Gastroesophageal sphincter (tissue), 4 donors: ENCODE measurements around the gene IBA57. TPM values are rescaled to one million over a fixed set of nuclear protein-coding genes. Genes with fewer than 3 reads are reported as not detected.

Experiments used
- ATAC-seq: fragments of 150-250 bp; one replicate; pipeline ENCODE4 v1.9.1; 2016; ENCODE audit warnings: mild to moderate bottlenecking, moderate library complexity
- H3K27ac ChIP-seq, 4 donors: fragments of 200-600 bp; sonication (generic) in 3 of 4; 1 replicate in 3 of 4; 2 replicates in 1 of 4; pipeline ENCODE4 v1.5.1; 2016 to 2019
- H3K27me3 ChIP-seq: fragments of 200-600 bp; sonication (generic); one replicate; pipeline ENCODE4 v1.5.1; 2019
- H3K36me3 ChIP-seq, 2 donors: fragments of 200-600 bp; sonication (generic); one replicate each; pipeline ENCODE4 v1.5.1; 2019; ENCODE audit warnings: control low read depth in 1 of 2
- H3K4me1 ChIP-seq, 3 donors: fragments of 200-600 bp; sonication (generic); 1 replicate in 2 of 3; 2 replicates in 1 of 3; pipeline ENCODE4 v1.5.1; 2016 to 2019; ENCODE audit warnings: control low read depth in 2 of 3
- H3K4me3 ChIP-seq, 2 donors: fragments of 200-600 bp; sonication (generic); one replicate each; pipeline ENCODE4 v1.5.1; 2019; ENCODE audit warnings: mild to moderate bottlenecking in 1 of 2, moderate library complexity in 1 of 2
- H3K9me3 ChIP-seq, 3 donors: fragments of 200-600 bp; sonication (generic); one replicate each; pipeline ENCODE4 v1.5.1; 2017 to 2019; ENCODE audit warnings: control low read depth in 2 of 3
- EP300 ChIP-seq: sonication (generic); formaldehyde crosslinking; IDR thresholded peaks from one replicate; pipeline ENCODE4 v1.6.1; 2017; ENCODE audit warnings: antibody characterized with exemption, mild to moderate bottlenecking
- POLR2A ChIP-seq, 2 donors: fragments of 450-650 bp; IDR thresholded peaks; one replicate each; pipeline ENCODE4 v1.6.1; 2017; ENCODE audit warnings: antibody characterized with exemption in 2 of 2, mild to moderate bottlenecking in 2 of 2, moderate library complexity in 1 of 2
- POLR2AphosphoS5 ChIP-seq: sonication (generic); formaldehyde crosslinking; IDR thresholded peaks from one replicate; pipeline ENCODE4 v1.6.1; 2017; ENCODE audit warnings: antibody characterized with exemption
- WGBS, 2 donors: methylation state at CpG; one replicate each; pipeline ENCODE4 v1.1.5; 2018; ENCODE audit warnings: low coverage in 1 of 2; 5-methylcytosine and 5-hydroxymethylcytosine counted together
- total RNA-seq, 4 donors: library from RNA; depleted of rRNA; stranded (reverse); fragments of >200 nt; gene quantifications; one replicate each; pipeline ENCODE4 v1.1.0, GENCODE V29; 2016
- TF ChIP-seq, protein P1 (sequence below), 4 experiments: fragments of 200-600 bp in 2 of 4; fragments of 450-650 bp in 2 of 4; sonication (generic) in 1 of 4; IDR thresholded peaks; one replicate each; pipeline ENCODE4 v1.5.1; 2017 to 2019; ENCODE audit warnings: antibody characterized with exemption in 4 of 4, mild to moderate bottlenecking in 2 of 4, moderate library complexity in 2 of 4

The IBA57 gene
- total RNA-seq, 4 donors from 2014 or later, result 4.2 to 11.3 (median 7.4) TPM

DNA sequence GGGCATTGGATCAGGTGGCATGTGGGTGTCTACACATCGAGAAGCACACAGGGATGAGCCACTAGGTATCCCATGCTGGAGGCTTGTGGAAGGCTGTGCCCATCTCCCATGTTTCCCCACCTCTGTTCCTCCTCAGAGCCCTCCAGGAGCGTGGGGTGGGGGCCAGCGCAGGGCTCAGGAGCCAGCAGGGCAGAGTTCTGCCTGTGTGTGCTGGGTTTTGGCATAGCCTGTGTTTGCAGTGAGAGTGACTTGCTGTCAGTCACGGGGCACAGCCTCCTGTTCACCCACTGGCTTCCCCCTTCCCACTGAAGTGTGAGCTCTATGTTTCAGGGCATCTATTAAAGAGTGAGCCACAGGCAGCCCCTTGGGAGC lies 10.4 kb downstream of the IBA57 start:
- Histone ChIP-seq H3K4me1 (peaks cover 0 to 16% (median 0%) of the 10 kb centered on the region in 3 donors), H3K27me3 (no peaks in the 10 kb centered on the region), H3K4me3 (no peak overlapping the region), H3K27ac (peak overlapping the region in 2 of 4 donors; percentile 17 to 42), H3K9me3 (no peaks in the 10 kb centered on the region), H3K36me3 (peaks cover 0 to 27% of the 10 kb centered on the region in 2 donors)
- WGBS, 2 donors, result 92% methylated on average over 2 of the region's 4 CpGs; no CpG with 5 or more reads in 1 of the 2 donors
- TF ChIP-seq, protein P1, sequence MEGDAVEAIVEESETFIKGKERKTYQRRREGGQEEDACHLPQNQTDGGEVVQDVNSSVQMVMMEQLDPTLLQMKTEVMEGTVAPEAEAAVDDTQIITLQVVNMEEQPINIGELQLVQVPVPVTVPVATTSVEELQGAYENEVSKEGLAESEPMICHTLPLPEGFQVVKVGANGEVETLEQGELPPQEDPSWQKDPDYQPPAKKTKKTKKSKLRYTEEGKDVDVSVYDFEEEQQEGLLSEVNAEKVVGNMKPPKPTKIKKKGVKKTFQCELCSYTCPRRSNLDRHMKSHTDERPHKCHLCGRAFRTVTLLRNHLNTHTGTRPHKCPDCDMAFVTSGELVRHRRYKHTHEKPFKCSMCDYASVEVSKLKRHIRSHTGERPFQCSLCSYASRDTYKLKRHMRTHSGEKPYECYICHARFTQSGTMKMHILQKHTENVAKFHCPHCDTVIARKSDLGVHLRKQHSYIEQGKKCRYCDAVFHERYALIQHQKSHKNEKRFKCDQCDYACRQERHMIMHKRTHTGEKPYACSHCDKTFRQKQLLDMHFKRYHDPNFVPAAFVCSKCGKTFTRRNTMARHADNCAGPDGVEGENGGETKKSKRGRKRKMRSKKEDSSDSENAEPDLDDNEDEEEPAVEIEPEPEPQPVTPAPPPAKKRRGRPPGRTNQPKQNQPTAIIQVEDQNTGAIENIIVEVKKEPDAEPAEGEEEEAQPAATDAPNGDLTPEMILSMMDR (IDR thresholded peaks at IDR 0.05), result no peak
- TF ChIP-seq POLR2A (IDR thresholded peaks at IDR 0.05), result no peak
- no peak for TF ChIP-seq EP300
- TF ChIP-seq POLR2AphosphoS5, result no peak
- ATAC-seq, result no peak

- WGBS, 2 donors, result 95% methylated on average over 4 of the region's 19 CpGs; no CpG with 5 or more reads in 1 of the 2 donors
- Histone ChIP-seq H3K36me3 (peaks cover 0 to 27% of the 10 kb centered on the region in 2 donors), H3K27me3 (no peaks in the 10 kb centered on the region), H3K27ac (peak overlapping the region in 2 of 4 donors; percentile 17 to 42), H3K4me3 (no peak overlapping the region), H3K4me1 (peaks cover 0 to 16% (median 0%) of the 10 kb centered on the region in 3 donors), H3K9me3 (no peaks in the 10 kb centered on the region)
- TF ChIP-seq, protein P1 (IDR thresholded peaks at IDR 0.05), result no peak
- TF ChIP-seq EP300 (no peak), POLR2AphosphoS5 (no peak), POLR2A (IDR thresholded peaks at IDR 0.05) (no peak)
- peak; percentile 11 for ATAC-seq
Observed at GRCh38 chr1:228176461-228177182, 11.0 kb downstream of the IBA57 start.

DNA sequence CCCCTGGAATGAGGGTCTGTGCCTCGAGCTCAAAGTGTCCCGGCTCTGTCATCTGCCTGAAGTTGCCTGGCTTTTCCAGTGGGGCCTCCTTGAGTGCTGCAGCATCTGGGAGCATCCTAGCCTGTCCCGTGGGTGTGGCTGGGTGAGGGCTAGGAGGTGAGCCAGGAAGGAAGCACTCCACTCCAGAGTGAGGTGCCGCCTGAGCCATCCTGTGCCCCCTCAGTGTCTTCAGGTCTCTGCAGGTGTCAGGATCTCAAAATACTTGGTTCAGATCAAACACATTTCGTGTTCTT lies 11.5 kb downstream of the IBA57 start:
- Histone ChIP-seq H3K4me1 (peaks cover 0 to 16% (median 0%) of the 10 kb centered on the region in 3 donors), H3K27me3 (no peaks in the 10 kb centered on the region), H3K36me3 (peaks cover 0 to 27% of the 10 kb centered on the region in 2 donors), H3K9me3 (no peaks in the 10 kb centered on the region), H3K27ac (peak overlapping the region in 1 of 4 donors; percentile 60), H3K4me3 (no peak overlapping the region)
- TF ChIP-seq POLR2A (IDR thresholded peaks at IDR 0.05), result no peak
- no peak for TF ChIP-seq POLR2AphosphoS5
- TF ChIP-seq, protein P1 (IDR thresholded peaks at IDR 0.05), result no peak
- TF ChIP-seq EP300, result no peak
- WGBS, 2 donors, result 78 to 100% methylated on average over 1 to 3 of the region's 5 CpGs
- ATAC-seq, result no peak

DNA sequence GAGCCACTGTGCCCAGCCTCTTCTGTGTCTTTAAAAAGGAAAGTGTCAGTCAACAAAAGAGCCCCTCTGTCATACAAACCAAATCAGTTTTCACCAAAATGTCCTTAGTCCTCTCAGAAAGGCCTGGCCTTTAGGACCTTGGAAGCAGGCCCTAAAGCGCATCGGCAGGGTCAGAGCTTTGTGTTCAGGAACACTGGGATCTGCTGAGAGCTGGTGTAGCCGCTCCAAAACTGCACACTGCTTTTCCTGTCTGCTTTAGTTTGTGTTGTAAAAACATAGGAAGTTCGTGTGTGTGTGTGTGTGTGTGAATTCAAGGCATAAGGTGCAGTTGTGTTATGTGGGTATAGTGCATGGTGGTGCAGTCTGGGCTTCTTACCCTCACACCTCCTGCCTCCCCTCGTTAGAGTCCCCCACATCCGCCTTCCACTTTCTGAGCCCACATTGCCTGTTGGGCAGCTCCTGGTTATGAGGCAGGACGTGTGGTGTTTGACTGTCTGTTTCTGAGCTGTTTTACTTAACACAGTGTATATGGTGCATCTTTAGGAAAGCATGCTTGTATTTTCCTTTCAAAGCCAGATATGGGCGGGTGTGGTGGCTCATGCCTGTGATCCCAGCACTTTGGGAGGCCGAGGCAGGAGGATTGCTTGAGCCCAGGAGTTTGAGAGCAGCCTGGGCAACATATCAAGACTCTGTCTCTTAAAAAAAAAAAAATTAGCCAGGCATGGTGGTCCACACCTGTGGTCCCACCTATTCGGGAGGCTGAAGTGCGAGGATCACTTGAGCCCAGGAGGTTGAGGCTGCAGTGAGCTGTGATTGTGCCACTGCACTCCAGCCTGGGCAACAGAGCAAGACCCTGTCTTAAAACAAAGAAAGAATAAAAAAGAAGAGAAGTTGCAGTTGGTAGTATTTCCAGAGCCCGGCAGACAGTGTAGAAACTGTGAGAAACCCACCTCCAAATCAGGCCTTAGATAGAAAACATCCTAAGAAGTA lies 12.4 kb downstream of the IBA57 start:
- Histone ChIP-seq H3K4me1 (peaks cover 0 to 16% (median 0%) of the 10 kb centered on the region in 3 donors), H3K27me3 (no peaks in the 10 kb centered on the region), H3K36me3 (peaks cover 0 to 27% of the 10 kb centered on the region in 2 donors), H3K9me3 (no peaks in the 10 kb centered on the region), H3K27ac (peak overlapping the region in 3 of 4 donors; percentile 47 to 66 (median 60)), H3K4me3 (no peak overlapping the region)
- ATAC-seq, result no peak
- TF ChIP-seq, protein P1 (IDR thresholded peaks at IDR 0.05), result no peak
- TF ChIP-seq POLR2A (IDR thresholded peaks at IDR 0.05), result no peak
- TF ChIP-seq EP300, result no peak
- no peak for TF ChIP-seq POLR2AphosphoS5
- 66 to 85% methylated on average over 2 to 9 of the region's 12 CpGs for WGBS, 2 donors
